Tibial artery (tissue), 4 donors: ENCODE data around the gene MAP1LC3B.

Experiments used
- DNase-seq, 2 donors: peaks; one replicate each; pipeline ENCODE4 v3.0.0-alpha.2; 2019
- H3K27ac ChIP-seq, 2 donors: fragments of 200-600 bp; sonication (generic) in 1 of 2; 1 replicate in 1 of 2; 2 replicates in 1 of 2; pipeline ENCODE4 v1.5.1; 2018 to 2019; ENCODE audit warnings: mild to moderate bottlenecking in 1 of 2
- H3K27me3 ChIP-seq, 2 donors: fragments of 200-600 bp; sonication (generic) in 1 of 2; one replicate each; pipeline versions ENCODE4 v1.5.1 to v1.6.0; 2016 to 2019
- H3K36me3 ChIP-seq, 3 donors: fragments of 200-600 bp; sonication (generic) in 2 of 3; one replicate each; pipeline ENCODE4 v1.5.1; 2016 to 2019; ENCODE audit warnings: mild to moderate bottlenecking in 2 of 3
- H3K4me1 ChIP-seq, 4 donors: fragments of 200-600 bp; sonication (generic) in 2 of 4; 1 replicate in 3 of 4; 2 replicates in 1 of 4; pipeline ENCODE4 v1.5.1; 2016 to 2019
- H3K4me3 ChIP-seq, 2 donors: fragments of 200-600 bp; sonication (generic) in 1 of 2; 1 replicate in 1 of 2; 2 replicates in 1 of 2; pipeline ENCODE4 v1.5.1; 2018 to 2019; ENCODE audit warnings: mild to moderate bottlenecking in 2 of 2
- H3K9me3 ChIP-seq, 3 donors: fragments of 200-600 bp; sonication (generic) in 1 of 3; one replicate each; pipeline ENCODE4 v1.5.1; 2016 to 2019
- intact Hi-C: fragments of 100-400 bp; cut with DNase I; formaldehyde crosslinking; loops from one replicate; pipeline ENCODE4 v1.15.0; 2023; ENCODE audit warnings: low total_unique reads
- TF ChIP-seq, protein P1 (sequence below), 2 experiments: fragments of 200-600 bp in 1 of 2; fragments of 450-650 bp in 1 of 2; IDR thresholded peaks; one replicate each; pipeline ENCODE4 v1.5.1; 2017 to 2019; ENCODE audit warnings: antibody characterized with exemption in 2 of 2, mild to moderate bottlenecking in 1 of 2, moderate library complexity in 1 of 2

Gene MAP1LC3B

GRCh38 chr16:87350031-87350430, 42.1 kb upstream of the MAP1LC3B start:
- no peak overlapping the region for H3K27ac ChIP-seq
- H3K36me3 ChIP-seq = peaks cover 13 to 62% (median 40%) of the 10 kb centered on the region in 3 donors
- intact Hi-C loops = no loop called here
- TF ChIP-seq, protein P1, sequence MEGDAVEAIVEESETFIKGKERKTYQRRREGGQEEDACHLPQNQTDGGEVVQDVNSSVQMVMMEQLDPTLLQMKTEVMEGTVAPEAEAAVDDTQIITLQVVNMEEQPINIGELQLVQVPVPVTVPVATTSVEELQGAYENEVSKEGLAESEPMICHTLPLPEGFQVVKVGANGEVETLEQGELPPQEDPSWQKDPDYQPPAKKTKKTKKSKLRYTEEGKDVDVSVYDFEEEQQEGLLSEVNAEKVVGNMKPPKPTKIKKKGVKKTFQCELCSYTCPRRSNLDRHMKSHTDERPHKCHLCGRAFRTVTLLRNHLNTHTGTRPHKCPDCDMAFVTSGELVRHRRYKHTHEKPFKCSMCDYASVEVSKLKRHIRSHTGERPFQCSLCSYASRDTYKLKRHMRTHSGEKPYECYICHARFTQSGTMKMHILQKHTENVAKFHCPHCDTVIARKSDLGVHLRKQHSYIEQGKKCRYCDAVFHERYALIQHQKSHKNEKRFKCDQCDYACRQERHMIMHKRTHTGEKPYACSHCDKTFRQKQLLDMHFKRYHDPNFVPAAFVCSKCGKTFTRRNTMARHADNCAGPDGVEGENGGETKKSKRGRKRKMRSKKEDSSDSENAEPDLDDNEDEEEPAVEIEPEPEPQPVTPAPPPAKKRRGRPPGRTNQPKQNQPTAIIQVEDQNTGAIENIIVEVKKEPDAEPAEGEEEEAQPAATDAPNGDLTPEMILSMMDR (IDR thresholded peaks at IDR 0.05) = no peak
- H3K27me3 ChIP-seq = no peaks in the 10 kb centered on the region
- no peak overlapping the region for H3K4me3 ChIP-seq
- DNase-seq = no peak
- H3K9me3 ChIP-seq = no peaks in the 10 kb centered on the region
- no peaks in the 10 kb centered on the region for H3K4me1 ChIP-seq

DNA sequence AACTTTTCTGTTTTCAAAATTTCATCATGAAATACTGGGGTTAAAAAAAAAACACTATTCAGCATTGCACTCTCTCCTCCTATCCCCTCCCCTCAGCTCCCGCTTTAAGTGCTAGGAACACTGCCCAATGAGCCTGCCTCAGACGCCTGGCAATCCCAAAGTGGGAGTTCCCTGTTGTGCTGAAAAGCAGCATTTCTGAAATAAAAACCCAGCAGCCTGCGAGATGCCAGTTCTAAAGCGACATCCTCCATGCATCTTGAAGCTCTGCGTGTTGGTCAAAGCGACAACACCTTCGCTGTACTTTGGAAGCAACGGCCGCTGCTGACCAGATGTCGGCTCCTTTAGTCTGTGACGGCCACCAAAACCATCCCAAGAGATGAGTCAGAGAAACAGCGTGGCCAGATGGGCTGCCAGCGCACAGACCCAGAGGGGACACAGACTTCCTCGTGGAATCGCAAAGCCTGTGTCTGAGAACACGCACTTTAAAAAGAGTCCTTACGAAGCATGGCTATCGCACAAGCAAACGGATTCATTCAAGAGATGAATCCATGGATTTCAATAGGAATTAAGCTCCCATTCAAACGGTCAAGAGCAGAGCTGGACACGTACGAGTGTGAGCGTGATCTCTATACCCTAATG, 41.3 kb upstream of the MAP1LC3B start:
- H3K4me3 ChIP-seq = peak overlapping the region in 1 of 2 donors; percentile 23
- TF ChIP-seq, protein P1 (IDR thresholded peaks at IDR 0.05) = no peak
- no peaks in the 10 kb centered on the region for H3K4me1 ChIP-seq

GRCh38 chr16:87351320-87351698, 40.8 kb upstream of the MAP1LC3B start:
- no peaks in the 10 kb centered on the region for H3K9me3 ChIP-seq
- no peak for DNase-seq
- peaks cover 15 to 56% (median 34%) of the 10 kb centered on the region in 3 donors for H3K36me3 ChIP-seq
- TF ChIP-seq, protein P1 (IDR thresholded peaks at IDR 0.05) = no peak
- intact Hi-C loops = no loop called here
- no peak overlapping the region for H3K27ac ChIP-seq
- no peaks in the 10 kb centered on the region for H3K27me3 ChIP-seq
- H3K4me1 ChIP-seq = no peaks in the 10 kb centered on the region
- no peak overlapping the region for H3K4me3 ChIP-seq

More for the DNA sequence above, 41.3 kb upstream of the MAP1LC3B start:
- H3K27ac ChIP-seq = no peak overlapping the region
- H3K27me3 ChIP-seq = no peaks in the 10 kb centered on the region
- DNase-seq = no peak
- H3K36me3 ChIP-seq = peaks cover 15 to 57% (median 37%) of the 10 kb centered on the region in 3 donors
- no peaks in the 10 kb centered on the region for H3K9me3 ChIP-seq
- intact Hi-C loops = no loop called here

- Histone ChIP-seq H3K4me3 (no peak overlapping the region), H3K36me3 (peaks cover 11 to 61% (median 40%) of the 10 kb centered on the region in 3 donors), H3K27ac (no peak overlapping the region), H3K4me1 (no peaks in the 10 kb centered on the region), H3K9me3 (no peaks in the 10 kb centered on the region), H3K27me3 (no peaks in the 10 kb centered on the region)
- no peak for DNase-seq
- intact Hi-C loops = no loop called here
- TF ChIP-seq, protein P1 (IDR thresholded peaks at IDR 0.05) = no peak
These were observed 39.3 kb upstream of the MAP1LC3B start for GRCh38 chr16:87352818-87353217.

GRCh38 chr16:87353613-87354012, 38.5 kb upstream of the MAP1LC3B start:
- Histone ChIP-seq H3K9me3 (no peaks in the 10 kb centered on the region), H3K36me3 (peaks cover 19 to 61% (median 42%) of the 10 kb centered on the region in 3 donors), H3K4me3 (no peak overlapping the region), H3K27me3 (no peaks in the 10 kb centered on the region), H3K27ac (no peak overlapping the region), H3K4me1 (no peaks in the 10 kb centered on the region)
- no peak for DNase-seq
- TF ChIP-seq, protein P1 (IDR thresholded peaks at IDR 0.05) = no peak
- intact Hi-C loops = no loop called here
